GM21825 (cell line): ENCODE results near the gene TMEM59L.
A peak's percentile ranks its signal among the peaks of the same experiment; 100 is the strongest.
"Not testable (repeated sequence)": the region's sequence is repeated elsewhere in the genome, so short reads cannot be mapped to it uniquely, and the experiment has no call there.

Experiments
- ATAC-seq: cut with Tn5 transposase; IDR thresholded peaks from one replicate; pipeline ENCODE4 v1.9.1; 2021; ENCODE audit warnings: mild to moderate bottlenecking, moderate library complexity; ENCODE audit not compliant: unreplicated experiment

Gene TMEM59L

GRCh38 chr19:18593367-18594095, 19.1 kb upstream of the TMEM59L start:
- no peak for ATAC-seq

DNA sequence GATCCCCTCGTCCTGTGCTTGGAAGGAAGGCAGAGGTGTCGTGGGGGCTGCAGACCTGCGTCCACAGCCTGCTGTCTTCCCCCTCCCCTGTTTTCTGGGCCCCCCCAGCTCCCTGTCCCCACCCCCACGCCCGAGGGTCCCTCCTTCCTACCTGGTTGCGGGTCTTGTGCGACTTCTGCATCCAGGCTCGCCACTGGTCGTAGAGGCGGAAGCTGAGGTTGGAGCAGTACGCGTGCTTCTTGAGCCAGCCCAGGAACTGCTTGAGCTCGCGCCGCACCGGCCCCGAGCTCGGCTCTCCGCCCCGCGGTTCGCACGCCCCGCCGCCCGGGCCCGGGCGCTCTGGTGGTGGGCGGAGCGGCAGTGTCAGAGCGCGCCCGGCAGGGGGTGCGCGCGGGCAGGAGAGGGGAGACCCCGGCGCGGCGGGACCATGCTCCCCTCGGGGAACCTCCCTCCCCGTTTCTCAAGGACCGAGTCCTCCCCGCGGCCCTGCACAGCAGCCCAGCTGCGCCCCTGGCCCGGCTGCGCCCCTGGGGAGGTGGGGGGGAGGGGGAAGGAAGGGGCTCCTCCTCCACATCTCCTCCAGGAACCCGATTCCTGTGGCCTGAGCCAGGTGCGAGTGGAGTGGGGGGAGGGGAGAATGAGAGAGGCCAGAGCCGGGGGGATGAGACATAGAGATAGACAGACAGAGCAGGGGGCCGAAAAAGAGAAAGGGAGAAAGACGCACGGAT, 18.4 kb upstream of the TMEM59L start:
- peak; percentile 54 for ATAC-seq

DNA sequence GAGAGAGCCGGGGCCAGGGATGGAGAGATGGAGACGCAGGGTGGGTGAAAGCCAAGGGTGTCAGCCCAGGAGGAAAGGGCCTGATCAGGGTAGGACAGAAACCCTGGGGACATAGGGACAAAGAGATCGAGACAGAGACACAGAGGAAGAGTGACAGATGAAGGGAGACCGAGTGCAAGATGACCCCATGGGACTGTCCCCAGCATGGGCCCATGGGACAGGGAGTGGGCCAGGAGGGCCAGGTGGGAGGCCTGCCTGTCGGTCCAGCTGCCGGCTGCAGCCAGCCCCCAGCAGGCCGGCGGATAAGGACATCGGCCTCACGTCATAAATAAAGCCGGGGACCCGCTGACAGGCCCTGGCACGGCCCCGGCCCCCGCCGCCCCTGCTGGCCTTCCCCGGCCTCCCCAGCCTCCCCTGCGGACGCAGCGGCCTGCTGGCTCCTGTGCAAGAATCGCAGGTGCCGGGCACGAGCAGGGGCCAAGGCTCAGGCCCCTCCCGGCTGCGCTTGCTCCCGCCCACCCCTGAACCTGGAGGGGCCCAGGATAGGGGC, 17.8 kb upstream of the TMEM59L start:
- no peak for ATAC-seq

- ATAC-seq, result no peak
Observed at GRCh38 chr19:18595475-18595874, 17.2 kb upstream of the TMEM59L start.

- ATAC-seq, result no peak
Observed at GRCh38 chr19:18596752-18597157, 15.9 kb upstream of the TMEM59L start.

- ATAC-seq, result no peak
Observed at GRCh38 chr19:18597809-18598660, 14.6 kb upstream of the TMEM59L start.

DNA sequence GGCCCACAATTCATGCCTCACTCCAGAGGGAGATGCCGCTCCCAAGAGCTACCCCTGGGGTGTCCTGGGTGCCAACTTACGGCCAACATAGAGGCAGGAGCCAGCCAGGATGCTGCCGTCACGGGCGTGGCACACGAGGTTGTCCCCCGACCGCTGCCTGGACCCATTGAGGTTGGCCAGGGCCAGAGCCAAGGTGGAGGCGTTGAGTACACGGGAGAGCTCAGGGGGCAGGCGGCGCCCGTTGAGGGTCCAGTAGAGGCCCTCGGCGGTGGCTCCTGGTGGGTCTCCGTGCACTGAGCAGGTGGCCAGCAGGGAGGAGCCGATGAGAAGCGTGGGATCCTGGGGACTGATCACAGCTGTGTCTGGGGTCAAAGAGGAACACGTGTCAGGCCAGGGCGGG, 13.2 kb upstream of the TMEM59L start:
- no peak for ATAC-seq

DNA sequence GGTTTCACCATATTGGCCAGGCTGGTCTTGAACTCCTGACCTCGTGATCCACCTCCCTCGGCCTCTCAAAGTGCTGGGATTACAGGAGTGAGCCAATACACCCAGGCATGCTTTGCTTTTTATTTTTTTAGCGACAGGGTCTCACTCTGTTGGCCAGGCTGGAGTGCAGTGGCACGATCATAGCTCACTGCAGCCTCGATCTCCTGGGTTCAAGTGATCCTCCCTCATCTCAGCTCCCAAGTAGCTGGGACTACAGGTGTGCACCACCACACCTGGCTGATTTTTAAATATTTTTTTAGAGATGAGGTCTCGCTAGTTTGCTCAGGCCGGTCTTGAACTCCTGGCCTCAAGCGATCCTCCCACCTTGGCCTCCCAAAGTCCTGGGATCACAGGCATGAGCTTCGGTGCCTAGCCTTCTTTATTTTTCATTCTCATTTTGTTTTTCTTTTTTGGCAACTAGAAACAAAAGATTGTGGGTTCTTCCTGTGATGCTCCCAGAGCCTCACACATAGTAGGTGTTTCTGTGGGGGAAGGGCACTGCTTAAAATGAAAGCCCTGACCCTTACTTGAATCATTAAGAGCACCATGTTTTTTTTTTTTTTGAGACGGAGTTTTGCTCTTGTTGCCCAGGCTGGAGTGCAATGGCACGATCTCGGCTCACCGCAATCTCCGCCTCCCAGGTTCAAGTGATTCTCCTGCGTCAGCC, 11.8 kb upstream of the TMEM59L start:
- not testable (repeated sequence) for ATAC-seq

GRCh38 chr19:18601875-18602274, 10.8 kb upstream of the TMEM59L start:
- ATAC-seq, result no peak

DNA sequence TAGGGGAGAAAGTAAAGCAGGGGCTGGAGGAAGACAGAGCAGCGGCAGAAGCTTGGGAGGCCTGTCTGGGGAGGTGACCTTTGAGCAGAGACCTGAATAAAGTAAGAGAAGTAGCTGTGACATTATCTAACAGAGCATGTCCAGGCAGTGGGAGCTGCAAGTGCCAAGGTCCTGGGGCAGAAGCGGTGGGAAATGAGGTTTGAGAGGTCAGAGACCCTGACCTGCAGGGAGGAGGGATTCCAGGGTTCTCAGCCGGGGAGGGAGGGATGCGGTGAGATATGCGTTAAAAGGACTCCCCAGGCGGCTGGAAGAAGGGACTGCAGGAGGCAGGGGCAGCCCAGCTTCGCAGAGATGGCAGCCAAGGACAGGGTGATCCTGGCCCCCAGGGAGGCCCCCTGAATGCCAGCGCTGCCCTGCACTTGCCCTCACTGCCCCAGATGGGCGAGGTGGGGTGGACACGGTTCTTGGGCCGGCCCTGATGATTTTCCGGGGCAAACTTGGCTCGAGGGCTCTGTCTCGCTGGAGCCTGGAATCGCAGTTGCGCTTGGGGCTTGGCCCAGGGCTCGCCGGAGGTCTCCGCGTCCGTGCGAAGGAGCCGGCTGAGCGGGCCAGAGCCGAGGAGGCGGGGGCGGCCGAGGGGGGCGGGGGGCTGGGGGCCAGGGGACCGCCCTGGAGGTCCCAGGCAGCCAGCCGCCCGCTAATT, 9.3 kb upstream of the TMEM59L start:
- ATAC-seq, result no peak

DNA sequence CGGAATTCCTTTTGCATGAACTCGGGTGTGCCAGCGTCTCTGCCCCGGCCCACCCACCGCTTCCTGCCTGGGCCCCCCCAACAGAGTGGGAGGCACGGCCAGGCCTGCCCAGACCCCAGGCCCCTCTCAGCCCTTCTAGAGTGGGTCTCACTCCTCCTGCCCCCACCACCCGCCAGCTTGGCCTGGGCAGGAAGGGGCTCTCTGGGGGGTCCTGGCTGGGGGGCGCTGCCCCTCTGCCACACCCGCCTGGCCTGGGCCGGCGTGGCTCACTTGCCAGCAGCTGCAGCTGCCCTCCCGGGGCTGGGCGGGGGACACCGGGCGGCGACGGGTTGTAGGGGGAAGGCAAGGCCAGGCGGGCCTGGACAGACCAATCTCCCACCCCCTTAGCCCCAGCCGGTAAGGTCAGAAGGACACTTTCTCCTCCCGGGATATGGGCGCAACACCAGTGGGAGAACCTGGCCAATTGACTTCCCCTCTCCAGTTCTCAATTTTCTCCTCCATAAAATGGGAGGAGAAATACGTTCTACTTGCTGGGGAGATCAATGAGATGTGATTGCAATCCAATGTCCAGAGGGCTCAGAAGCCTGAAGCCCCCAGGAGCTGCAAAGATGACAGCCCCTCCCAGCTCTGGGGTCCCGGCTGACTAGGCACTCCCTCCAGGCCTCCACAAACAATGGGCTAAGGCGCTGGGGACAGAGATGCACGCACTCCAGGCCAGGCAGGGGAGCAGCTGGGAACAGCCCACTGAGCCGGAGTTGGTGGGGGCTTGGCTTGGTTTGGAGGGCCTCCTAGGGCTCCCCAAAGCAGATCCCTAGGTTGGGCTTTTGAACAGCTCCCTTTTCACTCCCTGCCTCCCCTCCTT, 8.5 kb upstream of the TMEM59L start:
- no peak for ATAC-seq

GRCh38 chr19:18604820-18605159, 7.9 kb upstream of the TMEM59L start:
- ATAC-seq, result no peak

GRCh38 chr19:18605196-18605545, 7.5 kb upstream of the TMEM59L start:
- no peak for ATAC-seq

- ATAC-seq, result no peak
Observed at GRCh38 chr19:18605546-18606280, 7.0 kb upstream of the TMEM59L start.

DNA sequence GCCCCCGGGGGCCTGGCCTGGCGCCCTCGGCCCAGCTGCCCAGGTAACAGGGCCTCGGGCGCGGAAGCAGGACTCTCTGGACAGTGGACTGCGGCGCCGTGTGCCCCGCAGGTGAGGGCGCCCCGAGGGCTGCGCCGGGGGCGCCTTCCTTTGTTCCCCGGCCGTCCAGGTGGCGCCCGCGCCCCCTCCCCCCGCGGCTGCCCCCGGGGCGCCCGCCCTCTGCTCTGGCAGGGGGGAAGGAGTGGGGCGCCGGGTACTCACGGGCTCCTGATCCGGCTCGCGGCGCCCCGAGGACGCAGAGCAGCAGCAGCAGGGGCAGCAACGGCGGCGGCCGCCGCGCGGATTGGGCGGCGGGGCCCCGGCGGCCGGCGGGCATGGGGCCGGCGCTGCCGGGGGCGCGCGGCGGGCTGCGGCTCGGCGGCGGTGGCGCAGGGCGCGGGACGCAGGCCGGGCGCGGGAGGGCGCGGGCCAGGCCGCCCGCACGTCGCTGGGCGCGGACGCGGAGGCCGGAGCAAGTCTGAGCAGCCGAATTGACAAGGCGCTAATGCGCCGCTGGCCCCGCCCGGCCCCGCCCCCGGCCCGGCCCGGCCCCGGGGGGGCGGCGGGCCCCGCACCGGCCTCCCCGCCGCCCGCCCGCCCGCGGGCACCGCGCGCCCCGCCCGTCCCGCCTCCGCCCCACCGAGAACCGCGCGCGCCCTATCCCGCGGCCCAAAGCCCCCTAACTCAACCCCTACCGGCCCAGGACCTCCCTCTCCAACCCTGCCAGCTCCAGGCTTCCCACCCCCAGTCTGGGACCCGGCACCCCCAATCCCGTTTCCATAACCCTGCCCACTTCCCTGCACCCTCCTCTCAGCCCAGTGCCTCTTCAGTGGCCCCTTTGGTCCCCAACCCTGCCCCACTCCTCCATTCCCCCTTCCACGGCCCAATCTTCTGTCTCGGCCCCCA, 6.1 kb upstream of the TMEM59L start, which contains the start of gene CRLF1:
TSS of gene CRLF1 (minus strand) at position 519 of the 945 bp plus-strand sequence. CDS start at position 376, 143 bp downstream.
- no peak for ATAC-seq

- ATAC-seq, result no peak
Observed at GRCh38 chr19:18607226-18608101, 5.2 kb upstream of the TMEM59L start.
